Ishikawa (cell line): Measurements from ENCODE around the gene SMIM44.

Source experiments
- MAX ChIP-seq: IDR thresholded peaks from 2 replicates; pipeline ENCODE4 v1.6.1; 2012
- RAD21 ChIP-seq: IDR thresholded peaks from 2 replicates; pipeline ENCODE4 v1.6.1; 2012; ENCODE audit warnings: low read depth
- REST ChIP-seq: IDR thresholded peaks from 2 replicates; pipeline ENCODE4 v1.6.1; 2012; ENCODE audit warnings: low read depth, mild to moderate bottlenecking
- USF1 ChIP-seq: IDR thresholded peaks from 2 replicates; pipeline ENCODE4 v1.6.1; 2012

GRCh38 chr19:3451451-3451866 is 31.8 kb downstream of the SMIM44 start:
- TF ChIP-seq USF1 (no peak), RAD21 (no peak), REST (no peak), MAX (no peak)
